Urothelium cell line (cell line): Measurements from ENCODE around the gene UQCC5.

ENCODE experiments used
- DNase-seq: peaks from one replicate; pipeline ENCODE4 v3.0.0; 2011; ENCODE audit warnings: low spot score, mixed read lengths
- FAIRE-seq: peaks from 2 replicates; lab custom pipeline; 2011; peaks lifted over from hg19 to GRCh38; lab: Jason Lieb, UNC

Gene UQCC5

DNA sequence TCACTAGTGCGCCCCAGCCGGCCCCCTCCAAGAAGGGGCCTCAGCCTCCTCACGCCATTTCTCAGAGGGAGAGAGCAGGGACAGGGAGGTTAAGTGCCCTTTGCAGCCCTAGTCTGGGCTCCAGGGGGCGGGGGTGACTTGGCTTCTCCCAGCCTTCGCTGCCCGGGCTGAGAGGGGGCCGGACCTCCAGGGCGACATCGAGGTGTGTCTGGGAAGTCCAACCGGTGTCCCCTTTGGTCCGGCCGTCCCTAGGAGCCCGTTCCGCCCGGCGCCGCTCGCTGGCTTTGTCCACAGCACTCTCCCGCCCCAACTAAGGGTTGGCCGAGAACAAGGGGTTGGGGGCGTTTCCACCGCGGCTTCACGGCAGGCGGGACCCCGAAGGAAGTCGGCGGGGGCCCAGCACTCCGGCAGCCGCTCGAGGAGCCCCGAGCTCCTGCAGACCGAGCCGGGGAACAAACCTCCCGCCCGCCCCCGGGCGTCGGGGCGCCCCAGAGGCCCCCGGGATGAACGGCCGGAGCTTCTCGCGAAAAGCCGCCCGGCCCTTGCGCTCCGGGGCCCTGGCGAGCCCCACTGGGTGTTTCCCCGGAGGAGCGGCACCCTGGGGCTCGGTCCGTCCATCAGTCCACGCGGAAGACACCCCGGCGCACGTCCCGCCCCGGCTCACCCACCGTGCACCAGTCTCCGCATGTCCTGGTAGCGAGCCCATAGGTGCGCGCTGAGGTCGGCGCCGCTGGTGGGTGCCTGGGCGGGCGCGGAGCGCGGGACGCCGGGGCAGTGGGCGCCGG lies 3.4 kb upstream of the UQCC5 start:
- DNase-seq: peak; percentile 38
- no peak for FAIRE-seq

DNA sequence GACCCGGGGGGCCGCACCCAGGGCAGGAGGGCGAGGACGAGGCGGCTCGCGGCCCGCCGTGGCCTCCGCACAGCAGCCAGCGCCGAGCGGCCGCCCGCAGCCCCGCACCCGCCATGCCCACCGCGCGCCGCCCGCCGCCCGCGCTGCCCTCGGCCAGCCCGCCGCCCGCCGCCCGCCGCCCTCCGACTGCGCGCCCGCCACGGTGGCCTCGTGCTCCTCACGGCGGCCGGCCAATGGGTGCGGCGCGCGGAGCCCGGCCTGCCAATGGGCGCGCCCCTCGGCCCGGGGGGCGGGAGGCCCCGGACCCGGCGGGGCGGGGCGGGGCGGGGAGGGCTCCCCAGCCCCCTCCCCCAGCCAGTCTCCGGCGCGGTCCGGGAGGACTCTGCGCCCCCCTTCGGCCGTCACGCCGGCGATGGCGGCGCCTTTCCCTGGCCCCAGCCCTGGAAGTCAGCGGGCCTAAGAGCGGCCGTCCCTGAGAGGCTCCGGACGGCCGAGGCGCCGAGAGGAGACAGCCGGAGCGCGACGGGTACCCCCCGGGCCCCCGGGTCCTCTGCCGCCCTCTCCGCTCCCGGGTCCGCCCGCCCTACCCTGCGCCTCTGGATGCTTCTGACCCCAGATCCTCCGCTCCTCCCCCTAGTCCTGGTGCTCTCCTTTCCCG lies 2.7 kb upstream of the UQCC5 start, which contains the start of gene NT5DC2:
TSS of gene NT5DC2 (minus strand) at position 235 of the 658 bp plus-strand sequence. CDS start at position 115, 120 bp downstream.
- FAIRE-seq (no peak), DNase-seq (peak; percentile 96)

GRCh38 chr3:52534281-52535183 lies 1.9 kb upstream of the UQCC5 start:
- DNase-seq (no peak), FAIRE-seq (no peak)

- FAIRE-seq: no peak
- DNase-seq: no peak
These were observed 844 bp upstream of the UQCC5 start for GRCh38 chr3:52535411-52536111.

DNA sequence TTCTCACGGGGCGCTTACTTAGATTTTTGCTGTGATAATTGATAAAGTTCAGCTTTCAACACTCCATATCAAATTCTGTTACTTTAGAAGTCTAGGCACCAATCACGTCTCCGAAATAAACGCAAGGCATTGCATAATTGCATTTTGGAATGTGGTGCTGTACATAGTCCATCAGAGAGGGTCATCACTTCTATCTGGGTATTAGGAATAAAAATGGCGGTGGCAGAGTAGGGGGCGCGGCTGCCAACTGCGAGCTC lies 365 bp upstream of the UQCC5 start:
- DNase-seq (no peak), FAIRE-seq (no peak)

DNA sequence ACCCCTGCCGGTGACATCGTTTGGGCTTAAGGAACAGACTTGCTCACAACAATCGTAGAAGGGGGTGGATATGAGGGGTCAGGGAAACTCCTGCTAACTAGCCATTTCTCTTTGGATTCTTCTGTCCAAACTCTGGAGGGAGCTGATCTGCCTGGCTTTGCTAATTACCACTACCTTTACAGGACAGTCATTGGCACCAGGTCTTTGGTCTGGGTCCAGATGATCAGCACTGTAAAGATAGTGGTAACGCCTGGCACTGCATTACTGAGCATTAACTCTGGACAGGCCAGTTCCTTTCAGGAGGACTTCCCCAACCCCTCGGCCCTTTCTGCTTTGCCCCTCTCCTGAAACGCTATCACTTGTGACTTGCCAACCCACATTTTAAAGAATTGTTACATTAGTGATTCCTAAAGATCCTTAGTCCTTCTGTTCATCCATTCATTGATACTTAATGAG lies 788 bp downstream of the UQCC5 start:
- FAIRE-seq (no peak), DNase-seq (no peak)

GRCh38 chr3:52537726-52538421 lies 1.5 kb downstream of the UQCC5 start:
- DNase-seq (no peak), FAIRE-seq (no peak)

DNA sequence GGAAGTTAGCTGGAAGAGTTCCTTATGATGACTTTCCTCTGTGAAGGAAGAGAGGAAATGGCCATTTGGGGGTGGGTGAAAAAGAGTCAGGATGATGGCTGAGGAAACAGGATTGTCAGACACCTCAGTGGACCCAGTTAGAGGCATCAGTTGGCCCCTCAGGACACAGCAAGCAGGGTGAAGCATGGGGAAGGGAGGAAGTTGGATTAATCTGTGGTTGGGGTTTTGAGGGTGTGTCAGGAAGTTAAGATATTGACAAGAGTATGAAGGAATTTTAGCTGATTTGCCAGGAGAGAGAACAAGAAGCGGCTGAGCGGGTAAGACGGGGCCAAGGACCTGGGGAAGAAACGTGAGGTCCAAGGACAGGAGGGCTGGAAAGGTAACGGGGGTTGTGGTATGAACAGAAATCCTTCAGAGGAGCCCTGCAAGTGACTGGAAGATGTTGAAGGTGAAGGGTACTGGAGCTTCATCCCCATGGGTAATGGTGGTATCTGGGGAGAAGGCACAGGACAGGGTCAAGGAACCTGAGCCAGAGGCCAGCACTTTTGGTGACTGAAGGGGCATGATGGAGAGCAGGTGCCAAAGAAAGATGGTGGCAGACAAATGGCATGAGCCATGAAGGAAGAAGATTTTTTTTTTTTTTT lies 2.7 kb downstream of the UQCC5 start:
- FAIRE-seq (no peak), DNase-seq (no peak)

- no peak for DNase-seq
- FAIRE-seq: no peak
These were observed 4.6 kb downstream of the UQCC5 start for GRCh38 chr3:52541050-52541449.

- FAIRE-seq (no peak), DNase-seq (no peak)
These were observed 8.5 kb downstream of the UQCC5 start for GRCh38 chr3:52544937-52545336.

- DNase-seq: no peak
- no peak for FAIRE-seq
These were observed 9.9 kb downstream of the UQCC5 start for GRCh38 chr3:52546111-52546901.

DNA sequence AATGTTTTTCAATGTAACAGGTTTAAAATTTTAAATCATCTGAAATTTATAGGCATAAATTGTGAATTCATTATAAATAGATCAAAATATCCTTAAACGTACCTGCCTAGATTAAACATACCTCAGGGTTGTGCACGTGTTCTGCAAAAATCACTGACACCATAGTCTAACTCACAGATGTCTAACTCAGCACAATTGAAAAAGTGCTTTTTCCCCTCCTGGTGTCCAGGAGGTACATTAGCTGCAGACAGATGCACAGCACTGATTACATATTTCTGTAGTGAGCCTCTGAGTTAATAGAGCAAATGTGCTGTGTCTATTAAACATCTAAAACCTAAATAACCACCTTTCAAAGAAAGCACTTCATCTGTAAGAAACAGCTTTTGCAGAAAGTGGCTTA lies 10.7 kb downstream of the UQCC5 start:
- FAIRE-seq: no peak
- no peak for DNase-seq

GRCh38 chr3:52551118-52551517 lies 14.7 kb downstream of the UQCC5 start:
- FAIRE-seq (no peak), DNase-seq (no peak)

DNA sequence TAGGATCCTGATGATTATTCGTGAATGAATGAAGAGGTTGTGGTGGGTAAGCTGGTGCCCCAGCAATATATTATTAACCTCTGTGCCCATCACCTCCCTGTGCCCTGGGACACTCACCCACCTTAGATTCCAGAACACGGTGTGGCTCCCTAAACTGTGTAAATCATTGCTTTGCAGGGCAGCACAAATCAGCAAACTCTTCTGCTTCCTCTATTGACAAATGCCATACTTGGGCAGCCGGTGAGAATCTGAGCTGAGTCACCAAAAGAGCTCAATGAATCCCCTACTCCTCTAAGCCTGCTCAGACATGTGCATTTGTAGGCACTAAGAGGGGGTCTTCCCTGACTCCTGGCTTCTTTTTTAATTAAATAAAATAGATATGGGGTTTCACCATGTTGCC lies 15.7 kb downstream of the UQCC5 start:
- DNase-seq: no peak
- FAIRE-seq: no peak

GRCh38 chr3:52554026-52554755 lies 17.8 kb downstream of the UQCC5 start:
- no peak for FAIRE-seq
- no peak for DNase-seq

DNA sequence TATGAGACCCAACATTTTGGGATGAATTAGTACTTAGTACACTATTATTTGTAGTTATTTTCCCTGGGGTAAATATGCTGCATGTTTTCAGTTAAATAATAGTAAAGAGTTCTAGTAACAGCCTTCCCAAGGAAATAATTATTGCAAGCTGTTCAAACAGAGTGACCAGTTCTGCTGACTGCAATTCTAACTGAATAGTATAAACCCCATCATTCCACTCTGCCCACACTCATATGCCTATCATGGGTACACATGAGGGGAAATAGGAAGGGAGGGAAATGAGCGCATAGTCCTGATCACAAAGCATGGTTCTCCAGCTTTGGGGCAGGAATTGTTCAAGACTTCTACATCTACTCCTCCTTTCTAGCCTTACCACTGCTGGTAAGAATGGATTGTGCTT lies 18.7 kb downstream of the UQCC5 start:
- no peak for DNase-seq
- no peak for FAIRE-seq

- DNase-seq: no peak
- FAIRE-seq: no peak
These were observed 20.9 kb downstream of the UQCC5 start for GRCh38 chr3:52557011-52557960.
